LNCaP clone FGC (cell line): ENCODE results near the gene S100A1.

ENCODE experiments used
- DNase-seq: peaks from one replicate; pipeline ENCODE4 v3.0.0-alpha.2; 2011; ENCODE audit warnings: low read depth
- H3K4me3 ChIP-seq: 2 replicates; pipeline ENCODE4 v1.5.1; 2011; ENCODE audit warnings: mild to moderate bottlenecking, low read depth, low read length, control low read depth
- TF ChIP-seq, protein P1 (sequence below): IDR thresholded peaks from 2 replicates; pipeline ENCODE4 v1.5.1; 2012; ENCODE audit warnings: mild to moderate bottlenecking; ENCODE audit not compliant: control insufficient read depth, insufficient read depth; ENCODE audit errors: extremely low read depth

The S100A1 gene

DNA sequence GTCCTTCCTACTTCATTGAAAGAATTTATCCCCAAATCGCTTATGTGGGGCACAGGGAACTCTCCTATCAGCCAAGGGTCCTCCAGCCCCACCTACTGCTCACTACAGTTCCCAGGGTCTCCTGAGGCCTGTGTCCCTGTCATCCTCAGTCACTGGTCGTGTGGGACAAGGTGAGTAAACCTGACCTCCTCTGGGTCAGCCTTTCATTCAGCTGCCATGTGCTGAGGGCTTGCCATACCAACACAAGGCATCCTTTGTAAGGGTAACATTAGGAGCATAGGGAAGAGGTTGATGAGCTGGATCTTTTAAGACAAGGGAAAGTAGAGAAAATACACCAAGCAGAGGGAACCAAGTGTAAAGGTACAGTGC is 19.1 kb downstream of the S100A1 start:
- TF ChIP-seq, protein P1, sequence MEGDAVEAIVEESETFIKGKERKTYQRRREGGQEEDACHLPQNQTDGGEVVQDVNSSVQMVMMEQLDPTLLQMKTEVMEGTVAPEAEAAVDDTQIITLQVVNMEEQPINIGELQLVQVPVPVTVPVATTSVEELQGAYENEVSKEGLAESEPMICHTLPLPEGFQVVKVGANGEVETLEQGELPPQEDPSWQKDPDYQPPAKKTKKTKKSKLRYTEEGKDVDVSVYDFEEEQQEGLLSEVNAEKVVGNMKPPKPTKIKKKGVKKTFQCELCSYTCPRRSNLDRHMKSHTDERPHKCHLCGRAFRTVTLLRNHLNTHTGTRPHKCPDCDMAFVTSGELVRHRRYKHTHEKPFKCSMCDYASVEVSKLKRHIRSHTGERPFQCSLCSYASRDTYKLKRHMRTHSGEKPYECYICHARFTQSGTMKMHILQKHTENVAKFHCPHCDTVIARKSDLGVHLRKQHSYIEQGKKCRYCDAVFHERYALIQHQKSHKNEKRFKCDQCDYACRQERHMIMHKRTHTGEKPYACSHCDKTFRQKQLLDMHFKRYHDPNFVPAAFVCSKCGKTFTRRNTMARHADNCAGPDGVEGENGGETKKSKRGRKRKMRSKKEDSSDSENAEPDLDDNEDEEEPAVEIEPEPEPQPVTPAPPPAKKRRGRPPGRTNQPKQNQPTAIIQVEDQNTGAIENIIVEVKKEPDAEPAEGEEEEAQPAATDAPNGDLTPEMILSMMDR = no peak
- no peak overlapping the region for H3K4me3 ChIP-seq
- DNase-seq = no peak

GRCh38 chr1:153648000-153648643 is 19.9 kb downstream of the S100A1 start:
- DNase-seq = no peak
- TF ChIP-seq, protein P1 = no peak
- H3K4me3 ChIP-seq = no peak overlapping the region

- no peak overlapping the region for H3K4me3 ChIP-seq
- TF ChIP-seq, protein P1 = no peak
- DNase-seq = no peak
Observed at GRCh38 chr1:153649137-153649862, 21.1 kb downstream of the S100A1 start.

DNA sequence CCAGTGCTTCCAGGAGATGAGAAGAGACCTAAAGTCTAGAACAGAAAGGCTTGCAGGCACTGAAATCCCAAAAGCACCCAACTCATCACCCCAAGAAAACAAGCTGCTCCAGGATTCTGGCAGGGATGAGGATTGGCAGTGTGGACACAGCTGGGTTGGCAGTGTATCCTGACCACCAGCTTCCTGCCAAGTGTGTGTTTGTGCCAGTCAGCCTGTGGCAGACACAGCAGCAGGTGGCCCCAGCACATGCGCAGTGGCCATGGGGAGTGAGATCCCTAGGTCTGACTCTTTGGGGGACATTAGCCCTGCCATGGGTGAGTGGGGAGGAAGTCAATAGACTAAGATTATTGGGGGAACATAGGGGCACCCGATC is 21.6 kb downstream of the S100A1 start:
- TF ChIP-seq, protein P1 = no peak
- no peak overlapping the region for H3K4me3 ChIP-seq
- DNase-seq = peak; percentile 94

- DNase-seq = no peak
- TF ChIP-seq, protein P1 = no peak
- no peak overlapping the region for H3K4me3 ChIP-seq
Observed at GRCh38 chr1:153651771-153652170, 23.5 kb downstream of the S100A1 start.

DNA sequence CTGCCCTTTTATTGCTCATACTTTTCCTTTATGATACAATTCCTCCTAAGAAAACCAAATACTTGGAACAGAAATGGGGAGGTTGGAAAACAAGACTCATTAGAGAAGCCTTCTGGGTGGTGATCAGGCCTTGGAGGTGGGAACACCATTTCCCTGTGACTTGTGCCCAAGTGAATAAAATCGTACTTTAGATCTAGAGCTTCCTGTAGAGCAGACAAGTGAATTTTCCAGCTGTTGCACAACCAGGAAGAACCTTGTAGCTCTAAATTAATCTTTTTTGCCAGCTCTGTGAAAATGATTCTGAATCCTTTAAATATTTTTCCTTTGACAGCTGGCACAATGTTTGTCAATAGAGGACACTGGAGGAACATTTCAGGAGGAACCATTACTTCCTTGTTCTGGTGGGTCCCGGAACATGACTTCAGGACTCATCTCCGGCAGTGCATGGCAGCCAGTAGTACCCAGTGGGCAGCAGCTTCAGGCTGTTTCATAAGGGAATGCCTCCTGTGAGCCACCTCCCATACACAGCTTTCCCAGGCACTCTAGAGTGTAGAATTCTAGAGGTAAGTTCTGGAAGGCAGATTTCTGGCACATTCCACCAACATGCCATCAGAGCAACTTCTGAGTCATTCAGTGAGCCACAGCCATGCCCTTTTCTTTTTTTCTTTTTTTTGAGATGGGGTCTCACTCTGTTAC is 24.7 kb downstream of the S100A1 start:
- no peak for DNase-seq
- no peak overlapping the region for H3K4me3 ChIP-seq
- TF ChIP-seq, protein P1 = no peak
